ENCODE results near the gene SLBP.

The SLBP gene

DNA sequence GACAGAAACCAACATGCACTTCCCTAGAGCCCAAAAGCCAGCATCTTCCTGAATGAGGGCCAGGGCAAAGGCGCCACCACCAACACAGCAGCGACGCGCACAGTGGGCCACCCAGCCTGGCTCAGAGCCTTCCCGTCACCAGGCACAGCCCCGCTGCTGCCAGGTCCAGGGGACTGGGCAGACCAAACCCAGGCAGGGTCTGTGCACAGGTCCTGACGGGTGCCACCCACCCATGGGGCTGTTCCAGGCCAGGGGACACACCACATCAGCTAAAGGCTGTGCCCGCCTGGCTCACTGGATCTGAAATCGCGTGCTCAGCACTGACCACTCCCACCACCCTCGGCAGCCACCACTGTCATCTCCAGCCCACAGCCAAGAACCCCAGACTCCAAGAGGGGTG is 41.8 kb downstream of the SLBP start:
- no peak for DNase-seq

DNA sequence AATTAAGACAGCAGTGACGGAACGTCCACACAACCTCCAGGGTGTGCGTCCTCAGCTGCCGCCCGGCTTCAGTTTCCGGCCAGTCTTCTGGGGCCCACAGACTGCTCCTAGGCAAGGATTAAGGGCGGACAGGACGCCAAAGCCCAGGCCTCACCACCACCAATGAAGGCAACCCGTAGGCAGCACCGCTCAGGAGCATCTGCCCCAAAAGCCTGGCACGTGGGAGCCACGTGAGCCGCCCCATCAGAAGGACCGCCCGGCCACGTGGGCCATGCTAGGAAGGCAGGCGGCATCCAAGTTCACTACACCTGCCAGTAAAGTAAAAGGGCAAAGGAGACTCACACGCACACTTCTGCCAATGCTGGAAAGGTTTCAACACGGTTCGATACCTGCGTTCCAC is 42.3 kb downstream of the SLBP start:
- DNase-seq = no peak

DNA sequence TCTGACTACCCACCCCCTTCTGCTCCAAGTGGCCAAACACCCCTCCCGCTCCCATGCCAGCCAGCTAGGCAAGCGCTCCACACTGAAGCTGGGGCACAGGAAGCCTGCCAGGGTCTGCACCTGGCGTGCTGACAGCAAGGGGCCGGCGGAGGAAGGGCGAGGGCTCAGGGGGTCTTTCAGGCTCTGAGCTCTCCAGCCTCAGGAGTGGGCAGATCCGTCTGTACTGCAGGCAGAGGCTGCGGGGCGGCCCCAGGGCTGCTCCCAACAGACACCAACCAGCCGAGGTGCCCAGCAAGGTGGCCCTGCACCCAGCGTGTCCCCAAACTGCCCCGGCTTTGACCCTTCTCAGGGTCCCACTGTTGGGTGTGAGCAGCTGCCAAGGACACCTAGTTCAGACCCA is 42.8 kb downstream of the SLBP start:
- no peak for DNase-seq

DNA sequence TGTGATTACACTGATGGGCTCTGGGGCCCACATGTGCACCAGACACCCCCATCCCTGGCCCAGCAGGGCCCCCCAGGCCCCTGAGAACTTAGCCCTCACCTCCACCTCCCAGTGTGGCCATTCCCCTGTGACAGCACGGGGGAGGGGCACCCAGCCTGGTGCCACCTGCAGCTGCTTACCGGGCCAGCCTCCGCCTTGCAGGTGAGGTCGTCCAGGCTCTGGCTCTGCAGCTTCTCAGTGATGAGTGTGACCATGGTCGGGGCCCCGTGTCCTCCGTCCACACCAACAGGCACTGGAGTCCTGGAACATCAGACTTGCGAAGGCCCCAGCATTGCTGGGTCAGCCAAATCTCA is 43.7 kb downstream of the SLBP start:
- no peak for DNase-seq

DNA sequence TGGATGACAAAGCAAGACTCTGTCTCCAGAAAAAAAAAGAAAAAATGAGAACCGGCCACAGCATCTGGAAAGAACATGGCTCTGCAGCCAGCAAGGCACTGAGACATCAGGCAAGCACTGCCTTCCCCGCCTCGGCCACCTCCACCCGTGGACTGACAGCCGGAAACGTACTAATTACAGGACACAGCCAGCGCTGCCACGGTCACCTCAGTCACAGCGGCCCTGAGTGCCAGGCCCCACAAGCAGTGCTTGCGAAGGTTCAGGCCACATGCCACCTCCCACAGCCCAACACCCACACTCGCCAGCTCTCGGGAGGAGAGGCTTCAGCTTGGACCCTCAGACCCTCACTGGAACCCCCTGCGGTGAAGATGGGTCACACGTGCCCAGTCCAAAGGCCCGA is 44.8 kb downstream of the SLBP start:
- no peak for DNase-seq

DNA sequence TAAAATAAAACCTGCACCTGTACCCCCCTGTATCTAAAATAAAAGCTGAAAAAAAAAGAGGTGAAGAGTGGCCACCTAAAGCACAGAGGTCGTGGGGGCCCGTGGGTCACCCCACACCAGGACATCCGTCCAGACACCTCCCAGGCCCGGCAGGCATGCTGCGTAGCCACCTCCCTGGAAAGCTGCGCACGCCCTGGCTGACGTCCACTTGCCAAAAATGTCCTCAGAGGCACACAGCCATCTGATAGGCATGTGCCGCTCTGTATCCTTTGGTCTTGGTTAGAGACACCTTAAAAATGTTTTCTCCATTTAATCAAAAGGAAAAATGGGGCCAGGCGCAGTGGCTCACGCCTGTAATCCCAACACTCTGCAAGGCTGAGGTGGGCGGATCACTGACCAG is 45.7 kb downstream of the SLBP start:
- no peak for DNase-seq

DNA sequence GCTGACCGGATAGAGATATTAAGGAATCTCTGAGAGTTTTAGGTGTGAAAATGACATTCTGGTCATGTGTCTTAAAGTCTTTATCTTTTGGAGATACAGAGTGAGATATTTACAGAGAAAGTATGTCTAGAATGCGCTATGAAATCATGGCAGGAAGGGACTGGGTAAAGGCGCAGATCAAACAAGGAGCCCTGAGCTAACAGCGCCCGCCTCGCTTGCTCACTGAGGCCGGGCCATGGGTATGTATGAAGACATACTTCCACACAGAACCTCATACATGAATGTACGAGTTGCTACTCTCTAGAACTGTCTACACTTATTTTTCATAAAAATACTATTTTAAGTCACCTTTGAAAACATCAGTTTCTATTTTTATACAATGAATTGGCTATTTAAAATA is 48.0 kb downstream of the SLBP start:
- DNase-seq = no peak

DNA sequence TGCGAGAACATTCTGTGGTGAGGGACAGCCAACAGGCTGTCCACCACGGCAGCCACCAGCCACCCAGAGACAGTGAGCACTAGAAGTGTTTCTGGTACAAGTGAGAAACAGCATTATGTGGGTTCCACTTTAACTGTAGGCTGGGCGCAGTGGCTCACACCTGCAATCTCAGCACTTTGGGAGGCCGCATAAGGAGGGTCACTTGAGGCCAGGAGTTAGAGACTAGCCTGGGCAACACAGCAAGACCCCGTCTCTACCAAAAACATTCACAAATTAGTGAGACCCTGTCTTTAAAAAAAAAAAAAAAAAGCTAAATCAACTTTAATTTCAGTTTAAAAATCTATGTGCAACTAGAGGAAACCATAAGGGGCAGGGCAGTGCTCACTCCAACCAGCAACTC is 48.6 kb downstream of the SLBP start:
- no peak for DNase-seq

DNA sequence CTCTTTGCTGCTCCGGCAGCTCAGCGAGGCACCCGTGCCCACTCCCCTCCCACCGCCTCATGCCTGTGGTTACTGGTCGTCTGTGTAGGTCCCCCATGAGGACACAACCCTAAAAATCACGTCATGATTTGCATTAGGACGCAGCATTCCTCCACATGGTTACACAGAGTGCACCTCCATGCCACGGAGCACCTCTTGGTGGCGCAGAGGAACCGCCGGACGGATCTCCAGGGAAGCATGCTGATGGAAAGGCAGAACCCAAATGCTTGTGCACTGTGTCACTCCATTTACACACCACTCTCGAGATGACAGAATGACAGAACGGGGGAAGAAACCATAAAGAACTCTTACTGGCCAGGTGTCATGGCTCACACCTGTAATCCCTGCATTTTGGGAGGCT is 50.4 kb downstream of the SLBP start:
- DNase-seq = no peak

DNA sequence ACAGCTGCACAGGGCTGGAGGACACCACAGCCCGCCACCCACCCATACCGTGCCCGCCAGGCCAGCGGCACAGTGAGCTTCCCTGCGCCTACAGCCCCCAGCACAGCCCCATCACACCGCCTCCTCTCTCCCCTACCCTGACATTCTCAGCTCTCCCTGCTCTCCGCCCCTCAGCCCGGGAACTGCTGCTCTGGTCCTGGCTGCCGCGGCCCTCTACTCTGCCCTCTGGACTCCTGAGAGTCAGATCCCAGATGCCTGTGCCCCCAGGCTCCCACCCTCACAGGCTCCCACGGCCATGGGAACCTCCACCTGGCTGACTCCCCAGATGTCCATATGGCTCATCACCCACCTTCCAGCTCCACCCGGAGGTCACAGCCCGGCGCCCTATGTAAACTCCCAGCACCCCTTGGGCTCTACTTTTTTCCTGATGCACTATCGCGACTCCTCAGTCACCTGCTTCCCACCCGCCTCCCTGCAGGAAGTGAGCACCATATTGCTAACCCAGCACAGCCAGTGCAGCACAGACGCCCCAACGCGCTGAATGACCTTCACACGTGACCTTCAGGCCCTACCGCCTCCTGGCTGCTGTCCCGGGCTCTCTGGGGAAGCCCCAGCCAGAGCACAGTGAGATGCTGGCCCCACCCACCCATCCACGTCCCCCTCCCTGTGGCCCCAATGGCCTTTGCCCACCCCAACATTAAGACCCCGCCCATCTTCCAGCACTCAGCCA is 51.0 kb downstream of the SLBP start:
- no peak for DNase-seq

DNA sequence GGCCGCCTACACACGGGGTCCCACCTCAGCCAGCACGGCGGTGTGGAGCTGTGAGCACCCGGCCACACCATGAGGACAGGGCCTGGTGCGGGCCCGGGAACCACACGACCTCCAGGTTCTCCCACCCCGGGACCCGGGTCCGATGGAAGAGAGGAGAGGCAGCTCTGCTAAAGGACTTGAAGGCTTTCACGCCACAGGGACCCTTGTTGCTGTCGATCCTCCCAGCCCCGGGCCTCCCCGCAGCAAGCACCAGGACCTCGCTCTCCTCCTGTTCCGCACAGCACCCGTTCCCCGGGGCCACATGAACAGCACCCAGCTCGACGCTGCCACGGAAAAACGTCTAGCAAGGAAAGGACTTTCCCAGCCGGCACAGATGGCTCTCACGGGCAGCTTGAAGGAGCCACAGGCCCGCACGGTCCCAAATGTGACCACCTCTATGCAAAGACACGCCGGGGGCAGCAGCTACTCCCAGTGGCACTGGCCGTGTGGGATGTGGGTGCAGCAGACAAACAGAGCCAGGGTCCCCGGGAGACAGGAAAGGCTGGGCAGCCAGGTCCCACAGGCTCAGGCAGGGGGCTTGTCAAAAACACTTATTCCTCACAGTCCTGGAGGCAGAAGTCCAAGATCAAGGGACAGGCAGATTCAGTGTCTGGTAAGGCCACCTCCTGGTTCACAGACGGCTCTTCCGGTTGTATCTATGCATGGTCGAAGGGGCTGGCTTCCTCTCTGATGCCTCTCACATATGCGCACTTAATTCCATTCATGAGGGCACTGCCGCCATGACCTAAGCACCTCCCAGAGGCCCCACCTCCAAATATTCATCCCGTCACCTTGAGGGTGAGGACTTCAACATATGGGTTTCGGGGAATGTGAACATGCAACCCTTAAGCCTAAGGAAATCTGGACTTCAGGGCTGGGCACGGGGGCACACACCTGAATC is 52.7 kb downstream of the SLBP start:
- no peak for DNase-seq

DNA sequence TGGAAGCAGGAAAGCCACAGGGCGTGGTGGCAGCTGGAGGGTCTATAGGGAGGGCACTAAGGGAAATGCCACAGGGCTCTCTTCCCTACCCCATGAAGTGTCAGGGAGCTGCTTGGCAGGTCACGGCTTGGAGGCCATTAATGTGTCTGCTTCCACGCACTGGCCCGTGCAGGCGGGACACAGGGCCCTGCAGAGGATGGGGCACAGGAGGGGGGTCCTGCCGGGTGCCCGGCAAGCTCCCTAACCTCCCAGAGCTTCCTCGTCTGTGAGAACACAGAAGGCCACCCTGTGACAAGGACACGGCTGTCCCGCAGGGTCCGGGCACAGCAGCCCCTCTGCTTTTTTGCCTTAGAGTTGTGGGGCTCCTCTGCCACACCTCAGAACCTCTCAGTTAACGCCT is 53.5 kb downstream of the SLBP start:
- no peak for DNase-seq

DNA sequence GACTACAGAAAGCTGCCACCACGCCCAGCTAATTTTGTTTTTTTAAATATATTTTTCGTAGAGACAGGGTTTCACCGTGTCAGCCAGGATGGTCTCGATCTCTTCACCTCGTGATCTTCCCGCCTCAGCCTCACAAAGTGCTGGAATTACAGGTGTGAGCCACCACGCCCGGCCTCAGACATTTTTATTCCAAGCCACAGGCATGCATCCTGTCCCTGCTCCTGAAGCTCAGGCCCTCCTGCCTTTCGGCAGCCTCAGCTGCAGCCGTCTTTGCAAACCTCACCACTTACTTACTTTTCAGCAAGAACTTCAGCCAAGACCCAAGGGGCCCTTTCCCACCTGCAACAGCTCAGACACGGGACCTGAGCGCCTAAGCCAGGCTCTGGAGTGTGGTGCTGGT is 54.0 kb downstream of the SLBP start:
- no peak for DNase-seq

DNA sequence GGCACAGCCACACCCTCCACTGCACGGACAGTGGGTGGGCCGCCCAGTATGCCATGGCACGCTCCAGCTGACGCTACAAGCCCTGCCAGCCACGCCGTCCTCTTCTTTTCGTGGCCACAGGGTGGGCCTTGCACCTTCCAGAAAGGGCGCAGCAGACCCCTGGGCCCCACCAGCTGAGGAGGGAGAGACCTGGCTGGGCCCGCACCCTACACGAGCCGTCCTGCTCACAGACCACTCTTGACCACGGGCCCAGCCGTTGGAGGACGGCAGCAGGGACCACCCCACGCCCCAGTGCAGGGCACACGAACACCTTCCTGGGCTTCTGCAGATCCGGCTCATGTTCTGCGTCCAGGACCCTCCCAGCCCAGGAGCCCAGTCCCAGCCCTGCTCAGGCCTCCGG is 55.1 kb downstream of the SLBP start:
- no peak for DNase-seq

DNA sequence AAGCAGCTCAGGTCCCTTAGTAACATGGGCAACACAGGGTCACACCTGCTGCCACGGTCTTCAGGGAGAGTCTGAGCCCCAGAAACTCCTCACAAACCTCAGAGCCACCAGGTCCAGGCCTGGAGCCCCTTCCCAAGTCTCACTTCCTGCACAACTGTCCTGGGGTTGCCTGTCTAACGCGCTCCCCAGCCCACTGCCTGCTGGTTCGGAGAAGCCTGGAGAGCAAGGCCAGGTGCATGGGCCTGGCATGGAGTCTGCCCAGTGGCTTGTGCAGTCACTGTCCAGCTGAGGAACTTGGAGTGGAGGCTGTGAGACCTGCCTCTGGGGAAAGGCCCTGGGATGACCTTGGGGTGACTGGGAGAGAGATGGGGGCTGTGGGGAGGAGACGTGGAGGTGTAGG is 56.0 kb downstream of the SLBP start:
- DNase-seq = no peak

DNA sequence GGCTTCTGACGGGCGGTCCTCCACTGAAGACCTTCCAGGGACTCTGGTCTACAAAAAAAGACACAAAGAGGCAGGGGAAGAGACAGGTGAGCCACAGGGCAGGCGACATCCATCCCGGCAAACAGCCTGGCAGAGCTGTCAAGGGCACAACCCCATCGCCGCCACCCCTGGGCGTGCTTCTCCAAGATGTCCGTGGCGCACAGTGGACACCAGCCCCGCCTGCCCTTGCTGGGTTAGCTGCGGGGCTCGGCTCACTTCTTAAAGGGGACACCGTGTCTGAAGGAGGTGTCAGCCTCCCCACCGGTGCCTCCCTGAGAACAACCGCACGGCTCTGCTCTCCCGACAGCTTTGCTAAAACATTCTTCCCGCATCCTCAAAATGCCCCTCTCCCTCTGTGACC is 56.4 kb downstream of the SLBP start:
- DNase-seq = no peak

DNA sequence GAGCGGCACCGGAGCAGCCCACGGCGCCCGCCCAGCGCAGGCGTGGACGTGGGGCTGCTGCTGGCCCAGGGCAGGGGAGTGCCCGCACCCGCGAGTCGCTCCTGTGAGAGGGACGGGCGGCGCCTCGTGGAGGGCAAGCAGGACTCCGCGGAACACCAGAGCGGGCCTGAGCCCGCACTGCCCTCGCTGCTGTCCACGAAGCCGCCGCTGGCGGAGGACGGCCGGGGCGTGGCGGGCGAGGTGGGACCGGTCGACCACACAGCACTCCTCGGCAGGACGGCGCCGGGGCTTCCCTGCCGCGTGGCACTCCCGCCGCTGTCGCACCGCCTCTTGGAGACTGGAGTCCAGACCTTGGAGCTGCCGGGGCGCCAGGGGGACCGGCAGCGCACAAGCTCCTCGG is 57.0 kb downstream of the SLBP start:
- DNase-seq = no peak

DNA sequence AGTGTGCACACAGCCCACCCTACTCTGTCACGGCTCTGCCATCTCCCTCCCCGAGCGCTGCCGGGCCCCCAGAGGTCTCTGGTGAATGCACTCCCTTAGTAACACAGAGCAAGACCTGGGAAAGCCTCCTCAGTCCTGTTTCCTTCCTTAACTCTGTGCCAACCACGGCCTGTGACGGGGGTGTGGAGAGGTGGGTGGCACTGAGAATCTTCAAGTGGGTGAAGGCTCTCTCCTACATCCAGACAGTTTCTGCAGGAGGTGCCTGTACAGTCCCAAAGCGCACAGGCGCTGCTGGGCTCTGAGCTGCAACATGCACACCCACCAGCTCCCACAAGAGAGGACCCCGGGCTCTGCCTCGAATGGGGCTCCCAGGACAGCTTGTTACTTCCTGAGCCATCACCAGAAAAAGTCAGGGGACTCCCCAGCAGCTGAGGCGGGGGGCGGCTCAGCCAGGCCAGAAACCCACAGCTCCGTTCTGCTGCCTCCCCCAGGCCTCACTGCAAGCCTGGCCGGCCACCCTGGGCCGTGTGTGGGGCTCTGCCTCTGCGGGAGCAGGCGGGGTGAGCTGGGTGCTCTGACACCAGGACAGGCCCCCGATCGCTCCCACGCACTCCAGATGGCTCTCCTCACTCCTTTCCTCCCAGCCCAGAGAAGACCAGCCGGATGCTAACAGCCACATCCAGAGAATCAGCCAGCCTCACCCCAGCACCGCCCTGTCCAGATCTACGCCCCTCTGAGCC is 57.7 kb downstream of the SLBP start:
- DNase-seq = no peak

DNA sequence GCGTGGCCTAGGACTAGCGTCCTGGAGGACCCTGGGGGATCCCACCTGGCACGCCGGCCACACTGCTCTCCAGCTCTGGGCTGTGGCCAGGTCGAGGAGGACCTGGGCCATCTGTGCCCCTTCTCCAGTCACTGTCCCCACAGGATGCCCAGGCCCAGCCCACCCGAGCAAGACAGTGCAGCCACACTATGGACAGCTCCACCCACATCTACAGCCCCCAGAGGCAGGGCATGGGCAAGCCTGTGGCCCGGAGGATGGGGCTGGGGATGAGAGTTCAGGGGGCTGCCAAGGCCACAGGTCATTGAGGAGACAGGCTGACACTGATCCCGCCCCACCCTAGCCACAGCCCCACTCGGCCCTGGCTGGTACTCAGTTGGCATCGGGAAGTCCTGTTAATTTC is 58.3 kb downstream of the SLBP start:
- DNase-seq = no peak

DNA sequence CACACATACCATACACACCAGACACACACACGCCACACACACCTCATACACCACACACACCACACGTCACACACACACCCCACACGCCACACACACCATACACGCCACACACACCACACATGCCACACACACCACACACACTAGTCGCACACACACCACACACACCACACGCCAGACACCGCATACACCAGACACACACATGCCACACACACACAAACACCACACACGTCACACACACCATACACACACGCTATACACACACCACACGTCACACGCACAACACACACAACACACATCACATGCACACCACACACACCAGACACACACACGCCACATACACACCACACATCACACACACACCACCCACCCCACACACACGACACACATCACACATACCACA is 60.0 kb downstream of the SLBP start:
- DNase-seq = no peak

DNA sequence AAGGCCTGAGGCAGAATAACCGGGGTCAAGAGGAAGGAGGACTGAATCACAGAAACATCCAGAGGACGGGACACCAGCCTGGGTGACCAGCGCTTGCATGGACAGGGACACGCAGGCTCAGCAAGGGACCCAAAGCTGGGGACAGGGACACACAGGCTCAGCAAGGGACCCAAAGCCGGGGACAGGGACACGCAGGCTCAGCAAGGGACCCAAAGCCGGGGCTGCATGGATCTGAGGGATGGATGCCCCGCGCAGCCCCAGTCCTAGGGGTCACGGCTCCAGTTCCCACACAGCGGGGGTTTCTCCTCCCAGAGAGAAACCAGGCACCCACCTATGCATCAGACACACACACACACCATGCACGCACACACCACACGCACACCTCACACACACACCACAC is 60.5 kb downstream of the SLBP start:
- no peak for DNase-seq

DNA sequence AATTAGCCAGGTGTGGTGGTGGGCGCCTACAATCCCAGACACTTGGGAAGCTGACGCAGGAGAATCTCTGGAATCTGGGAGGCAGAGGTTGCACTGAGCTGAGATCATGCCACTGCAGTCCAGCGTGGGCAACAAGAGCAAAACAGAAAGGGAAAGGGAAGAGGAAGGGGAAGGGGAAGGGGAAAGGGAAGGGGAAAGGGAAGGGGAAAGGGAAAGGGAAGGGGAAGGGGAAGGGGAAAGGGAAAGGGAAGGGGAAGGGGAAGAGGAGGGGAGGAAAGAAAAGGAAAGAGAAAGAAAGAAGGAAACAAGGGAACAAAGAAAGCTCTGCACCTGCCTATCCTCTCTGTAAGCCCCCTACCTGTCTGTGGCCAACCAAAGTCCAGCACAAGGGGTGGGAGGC is 63.2 kb downstream of the SLBP start:
- no peak for DNase-seq

DNA sequence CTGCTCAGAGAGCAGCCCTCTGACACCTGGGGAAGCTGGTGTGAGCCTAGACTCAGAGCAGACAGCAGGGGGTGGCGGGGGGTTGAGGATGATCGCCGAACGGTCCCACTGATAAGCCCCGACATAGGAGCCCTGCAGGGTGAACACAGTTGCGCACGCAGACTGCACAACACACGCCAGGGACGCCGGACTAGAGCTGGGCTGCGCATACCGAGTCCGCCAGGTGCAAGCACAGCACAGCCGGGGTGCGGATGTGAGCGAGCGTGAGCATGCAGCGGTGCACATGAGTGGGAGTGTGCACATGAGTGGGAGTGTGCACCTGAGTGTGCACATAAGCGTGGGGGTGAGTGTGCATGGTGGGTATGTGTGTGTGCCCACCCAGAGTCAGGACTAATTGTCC is 64.7 kb downstream of the SLBP start:
- DNase-seq = no peak

DNA sequence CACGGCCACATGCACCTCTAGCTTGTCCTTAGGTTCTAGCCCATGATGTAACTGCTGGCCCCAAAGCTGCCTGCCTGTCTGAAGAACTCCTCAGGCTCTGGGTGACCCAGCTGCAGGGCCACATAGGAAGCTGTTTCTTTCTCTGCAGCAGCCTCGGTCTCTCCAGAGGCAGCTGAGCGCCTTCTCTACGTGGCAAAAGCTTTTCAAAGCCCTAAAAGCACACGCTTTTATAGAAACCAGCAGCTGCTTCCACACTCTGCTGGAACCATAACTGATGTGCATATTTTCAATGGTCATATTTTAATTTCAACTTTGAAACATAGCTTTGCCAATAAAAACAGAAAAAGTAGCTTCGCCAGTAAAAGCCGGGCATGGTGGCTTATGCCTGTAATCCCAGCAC is 65.4 kb downstream of the SLBP start:
- DNase-seq = no peak

Measured in stimulated activated CD4-positive, alpha-beta T cell treated with anti-CD3 and anti-CD28 coated beads, Interleukin-15, amount 100 ng/mL, for 24 hours (primary cell).